HG03025 (cell line): ENCODE measurements around the gene SFXN3.

Source experiments
- ATAC-seq: cut with Tn5 transposase; IDR thresholded peaks from one replicate; pipeline ENCODE4 v1.9.1; 2021; ENCODE audit warnings: mild to moderate bottlenecking, moderate library complexity; ENCODE audit not compliant: unreplicated experiment, low FRiP score

Gene SFXN3, protein sequence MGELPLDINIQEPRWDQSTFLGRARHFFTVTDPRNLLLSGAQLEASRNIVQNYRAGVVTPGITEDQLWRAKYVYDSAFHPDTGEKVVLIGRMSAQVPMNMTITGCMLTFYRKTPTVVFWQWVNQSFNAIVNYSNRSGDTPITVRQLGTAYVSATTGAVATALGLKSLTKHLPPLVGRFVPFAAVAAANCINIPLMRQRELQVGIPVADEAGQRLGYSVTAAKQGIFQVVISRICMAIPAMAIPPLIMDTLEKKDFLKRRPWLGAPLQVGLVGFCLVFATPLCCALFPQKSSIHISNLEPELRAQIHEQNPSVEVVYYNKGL

DNA sequence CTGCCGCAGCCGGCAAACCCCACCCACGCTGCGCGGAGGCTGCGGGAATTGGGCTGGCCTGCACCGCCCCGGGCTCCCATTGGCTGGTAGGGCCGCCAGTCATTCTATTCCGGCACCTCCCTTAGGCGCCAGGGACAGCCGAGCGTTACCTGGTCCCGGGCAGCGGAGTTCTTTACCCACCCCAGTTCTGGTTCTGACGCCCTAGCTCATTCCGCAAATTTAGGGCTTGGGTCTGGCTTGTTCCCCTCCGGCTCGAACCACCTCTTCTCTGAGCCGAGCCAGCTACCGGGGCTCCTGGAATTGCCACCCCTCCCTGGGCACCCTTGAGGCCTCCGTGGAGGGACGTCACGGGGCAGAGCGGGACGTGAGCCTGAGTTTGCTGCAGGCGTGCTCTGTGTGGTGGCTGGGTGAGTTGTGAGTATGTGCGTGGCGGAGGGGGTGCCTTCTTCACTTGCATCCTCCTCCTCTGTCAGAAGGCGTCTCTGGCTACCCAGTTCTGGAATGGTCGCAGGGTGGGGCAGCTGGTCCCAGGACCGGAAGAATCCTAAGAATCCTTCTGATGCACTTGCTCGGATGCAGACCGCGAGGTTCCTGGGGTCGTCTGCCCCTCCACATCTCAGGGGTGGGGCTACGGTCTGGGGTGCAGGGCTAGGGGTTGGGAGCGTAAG is at the start of gene SFXN3, which contains the start of gene PDZD7:
SFXN3 (plus strand) TSS at position 107 of the 668 bp plus-strand sequence. CDS start 3,461 bp downstream, outside the sequence.
PDZD7 (minus strand) TSS at position 2 of the 668 bp plus-strand sequence. CDS start 910 bp downstream, outside the sequence.
- ATAC-seq = peak; percentile 81

DNA sequence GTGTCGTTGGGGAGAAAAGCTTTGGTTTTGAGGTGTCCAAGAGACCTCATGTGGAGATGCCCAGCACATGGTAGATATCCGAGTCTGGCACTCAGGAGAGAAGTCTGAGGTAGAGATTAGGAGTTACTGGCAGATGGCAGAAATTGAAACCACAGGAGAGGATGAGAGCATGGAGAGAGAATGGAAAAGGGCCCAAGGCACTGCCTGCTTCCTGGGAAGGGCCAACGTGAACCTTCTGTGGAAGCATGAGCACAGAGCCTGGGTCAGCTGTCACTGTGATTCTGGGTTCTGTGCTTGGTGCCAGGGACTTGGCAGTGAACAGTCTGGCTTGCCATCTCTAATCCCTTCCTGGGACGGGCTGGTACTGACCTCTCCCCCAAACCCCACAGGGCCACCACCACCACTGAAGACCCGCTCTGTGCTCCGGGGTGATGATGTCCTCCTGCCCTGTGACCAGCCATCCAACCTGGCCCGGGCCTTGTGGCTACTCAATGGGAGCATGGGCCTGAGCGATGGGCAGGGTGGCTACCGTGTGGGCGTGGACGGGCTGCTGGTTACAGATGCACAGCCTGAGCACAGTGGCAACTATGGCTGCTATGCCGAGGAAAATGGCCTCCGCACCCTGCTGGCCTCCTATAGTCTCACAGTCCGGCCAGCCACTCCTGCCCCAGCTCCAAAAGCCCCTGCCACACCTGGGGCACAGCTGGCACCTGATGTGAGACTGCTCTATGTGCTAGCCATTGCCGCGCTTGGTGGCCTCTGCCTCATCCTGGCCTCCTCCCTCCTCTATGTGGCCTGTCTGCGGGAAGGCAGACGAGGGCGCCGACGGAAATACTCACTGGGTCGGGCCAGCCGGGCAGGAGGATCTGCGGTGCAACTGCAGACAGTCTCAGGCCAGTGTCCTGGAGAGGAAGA is 47.9 kb upstream of the SFXN3 start:
- no peak for ATAC-seq

DNA sequence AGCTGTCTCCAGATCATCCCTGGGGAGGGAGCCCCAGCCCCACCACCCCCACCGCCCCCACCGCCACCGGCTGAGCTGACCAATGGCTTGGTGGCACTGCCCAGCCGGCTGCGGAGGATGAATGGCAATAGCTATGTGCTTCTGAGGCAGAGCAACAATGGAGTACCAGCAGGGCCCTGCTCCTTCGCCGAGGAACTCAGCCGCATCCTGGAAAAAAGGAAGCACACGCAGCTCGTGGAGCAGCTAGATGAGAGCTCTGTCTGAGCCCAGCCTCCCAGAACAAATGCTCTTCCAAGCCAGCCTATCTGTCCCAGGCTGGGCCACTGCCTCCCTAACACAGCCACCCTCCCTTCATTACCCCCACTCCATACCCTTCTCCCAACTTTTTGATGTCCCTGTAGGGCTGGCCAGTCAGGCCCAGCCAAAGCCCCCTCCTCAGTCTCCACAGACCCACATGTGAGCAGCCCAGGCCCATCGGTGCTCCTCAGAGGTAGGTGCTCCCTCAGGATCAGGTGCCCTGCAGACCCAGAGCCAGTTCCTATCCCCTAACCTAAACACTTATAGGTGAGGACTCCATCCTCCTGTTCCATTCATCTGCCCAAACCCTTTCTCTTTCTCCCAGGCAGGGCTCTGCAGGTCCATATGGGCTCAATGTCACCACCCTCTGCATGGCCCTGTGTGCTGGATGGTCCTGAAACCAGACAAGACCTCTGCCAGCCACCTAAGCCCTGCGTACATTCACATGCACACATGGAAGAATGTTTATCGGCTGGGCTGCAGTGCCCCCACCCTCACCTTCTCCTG is 47.0 kb upstream of the SFXN3 start:
- ATAC-seq = no peak

DNA sequence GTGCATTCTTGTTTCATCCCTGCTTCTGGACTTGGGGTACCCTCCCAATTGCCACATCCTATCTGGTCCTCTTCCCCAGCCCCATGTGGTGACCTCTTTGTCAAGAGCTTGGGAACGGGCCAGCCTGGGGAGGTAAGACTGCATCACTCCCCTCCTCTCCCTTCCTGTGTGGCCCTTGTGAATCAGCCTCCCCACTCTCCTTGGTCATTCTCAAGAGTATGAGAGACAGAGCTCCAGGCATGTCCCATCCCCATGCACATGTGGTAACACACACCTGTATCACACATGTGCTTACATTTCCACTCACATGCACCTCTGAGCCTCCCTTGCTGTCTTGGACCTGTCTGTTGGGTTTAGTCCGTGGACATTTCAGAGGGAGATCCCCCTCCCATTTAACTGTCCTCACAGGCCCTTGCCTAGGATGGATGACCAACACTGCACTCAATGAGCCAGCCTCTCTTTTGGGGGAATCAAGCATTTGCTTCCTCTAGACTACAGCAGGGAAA is 46.3 kb upstream of the SFXN3 start:
- ATAC-seq = no peak

DNA sequence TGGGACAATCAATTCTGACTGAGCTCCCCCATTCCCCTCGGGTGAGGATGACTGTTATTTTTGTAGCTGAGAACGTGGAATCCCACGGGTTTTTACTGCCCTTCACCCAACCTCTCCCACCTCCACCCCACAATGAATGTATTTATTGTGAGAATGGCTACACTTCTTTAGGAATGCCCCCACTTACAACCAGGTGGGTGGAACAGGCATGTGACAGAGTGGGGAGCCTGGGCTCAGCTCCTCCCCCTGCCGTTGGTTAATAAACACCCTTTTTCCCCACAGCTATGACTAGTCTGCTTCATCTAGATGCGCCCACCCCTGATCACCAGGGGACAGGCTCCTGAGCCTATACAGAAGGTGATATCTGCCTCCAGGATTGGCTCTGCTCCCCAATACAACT is 45.7 kb upstream of the SFXN3 start:
- ATAC-seq = no peak

DNA sequence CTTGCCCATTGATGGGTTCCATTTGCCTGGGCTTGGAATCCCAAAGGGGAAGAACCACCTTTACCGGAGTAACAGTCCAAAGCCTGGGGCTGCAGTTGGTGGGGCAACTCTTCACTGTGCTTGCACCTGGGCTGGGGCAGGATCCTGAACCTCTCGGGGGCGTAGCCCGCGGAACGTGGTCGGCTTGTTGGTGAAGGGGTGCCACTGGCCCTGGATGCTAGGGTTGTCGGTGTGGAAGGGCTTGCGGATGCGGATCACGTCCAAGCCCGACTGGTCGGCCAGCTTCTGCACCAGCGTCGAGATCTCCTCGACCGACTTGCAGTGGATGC is 44.4 kb upstream of the SFXN3 start:
- no peak for ATAC-seq

DNA sequence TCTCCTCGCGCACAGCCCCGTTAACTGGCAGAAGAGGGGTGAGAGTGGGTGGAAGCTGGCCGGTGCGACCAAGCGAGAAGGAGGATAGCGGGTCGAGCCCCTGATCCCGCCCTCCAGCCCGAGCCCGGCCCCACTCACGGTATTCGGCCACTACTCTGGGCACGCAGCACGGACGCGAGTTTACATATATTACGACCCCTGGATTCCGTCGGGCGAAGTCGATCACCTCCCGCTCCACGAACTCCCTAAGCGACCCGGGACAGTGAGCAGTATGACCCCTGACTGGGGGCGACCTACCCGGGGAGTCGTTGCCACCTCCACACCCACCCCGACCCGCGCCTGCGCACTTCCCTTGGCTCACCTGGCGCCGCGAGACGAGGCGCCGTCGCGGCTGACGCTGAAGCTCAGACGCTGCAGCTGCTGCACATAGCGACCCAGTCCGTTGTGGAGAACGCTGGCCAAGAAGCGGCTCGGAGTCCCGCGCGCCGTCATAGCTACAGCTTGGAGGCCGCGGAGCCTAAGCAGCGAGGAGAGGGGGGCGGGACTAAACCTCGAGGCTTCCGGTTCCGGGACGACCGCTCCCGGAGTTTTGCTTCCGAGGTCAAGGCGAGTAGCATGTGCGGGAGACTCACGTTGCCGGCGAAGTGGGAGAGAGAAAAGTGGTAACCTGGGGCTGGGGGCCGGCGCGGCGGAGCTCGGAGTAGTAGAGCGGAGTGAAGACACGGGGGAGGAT is 43.9 kb upstream of the SFXN3 start, which contains the start of the genes MRPL43 and TWNK:
MRPL43 (minus strand) TSS at position 546 of the 733 bp plus-strand sequence; CDS start at position 492, 54 bp downstream.
TWNK (plus strand) TSS at position 592 of the 733 bp plus-strand sequence. CDS start 668 bp downstream, outside the sequence.
- peak; percentile 67 for ATAC-seq

DNA sequence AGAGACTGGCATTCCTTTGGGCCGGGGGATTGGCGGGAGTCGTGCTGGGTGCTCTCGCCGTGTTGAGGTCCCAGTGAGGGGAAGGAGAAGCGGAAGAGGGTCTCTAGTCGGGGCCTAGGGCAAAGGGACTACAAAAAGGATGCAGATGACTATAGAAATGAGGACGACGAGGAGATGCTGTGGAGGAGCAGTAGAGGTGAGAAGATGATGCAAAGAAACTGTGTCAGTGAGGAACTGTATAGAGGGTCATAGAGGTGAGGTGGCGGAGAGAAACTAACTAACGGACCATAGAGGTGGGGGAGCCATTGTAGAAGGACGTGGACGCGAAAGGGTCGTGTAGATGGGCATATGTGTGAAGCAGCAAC is 43.4 kb upstream of the SFXN3 start:
- no peak for ATAC-seq

DNA sequence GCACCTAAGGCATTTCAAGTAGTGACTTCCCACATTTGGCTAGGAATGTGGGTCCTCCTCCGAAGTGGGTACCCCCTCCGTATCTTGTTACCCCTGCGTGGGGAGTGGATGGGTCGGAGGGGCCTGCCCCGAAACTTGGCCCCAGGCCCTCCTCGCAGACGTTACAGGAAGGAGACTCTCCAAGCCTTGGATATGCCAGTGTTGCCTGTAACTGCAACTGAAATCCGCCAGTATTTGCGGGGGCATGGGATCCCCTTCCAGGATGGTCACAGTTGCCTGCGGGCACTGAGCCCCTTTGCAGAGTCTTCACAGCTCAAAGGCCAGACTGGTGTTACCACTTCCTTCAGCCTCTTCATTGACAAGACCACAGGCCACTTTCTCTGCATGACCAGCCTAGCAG is 42.9 kb upstream of the SFXN3 start:
- no peak for ATAC-seq

DNA sequence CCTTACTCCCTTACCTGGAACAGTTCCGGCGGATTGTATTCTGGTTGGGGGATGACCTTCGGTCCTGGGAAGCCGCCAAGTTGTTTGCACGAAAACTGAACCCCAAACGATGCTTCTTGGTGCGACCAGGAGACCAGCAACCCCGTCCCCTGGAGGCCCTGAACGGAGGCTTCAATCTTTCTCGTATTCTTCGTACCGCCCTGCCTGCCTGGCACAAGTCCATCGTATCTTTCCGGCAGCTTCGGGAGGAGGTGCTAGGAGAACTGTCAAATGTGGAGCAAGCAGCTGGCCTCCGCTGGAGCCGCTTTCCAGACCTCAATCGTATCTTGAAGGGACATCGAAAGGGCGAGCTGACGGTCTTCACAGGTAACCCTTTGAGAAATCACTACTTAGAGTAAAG is 41.9 kb upstream of the SFXN3 start:
- ATAC-seq = no peak

DNA sequence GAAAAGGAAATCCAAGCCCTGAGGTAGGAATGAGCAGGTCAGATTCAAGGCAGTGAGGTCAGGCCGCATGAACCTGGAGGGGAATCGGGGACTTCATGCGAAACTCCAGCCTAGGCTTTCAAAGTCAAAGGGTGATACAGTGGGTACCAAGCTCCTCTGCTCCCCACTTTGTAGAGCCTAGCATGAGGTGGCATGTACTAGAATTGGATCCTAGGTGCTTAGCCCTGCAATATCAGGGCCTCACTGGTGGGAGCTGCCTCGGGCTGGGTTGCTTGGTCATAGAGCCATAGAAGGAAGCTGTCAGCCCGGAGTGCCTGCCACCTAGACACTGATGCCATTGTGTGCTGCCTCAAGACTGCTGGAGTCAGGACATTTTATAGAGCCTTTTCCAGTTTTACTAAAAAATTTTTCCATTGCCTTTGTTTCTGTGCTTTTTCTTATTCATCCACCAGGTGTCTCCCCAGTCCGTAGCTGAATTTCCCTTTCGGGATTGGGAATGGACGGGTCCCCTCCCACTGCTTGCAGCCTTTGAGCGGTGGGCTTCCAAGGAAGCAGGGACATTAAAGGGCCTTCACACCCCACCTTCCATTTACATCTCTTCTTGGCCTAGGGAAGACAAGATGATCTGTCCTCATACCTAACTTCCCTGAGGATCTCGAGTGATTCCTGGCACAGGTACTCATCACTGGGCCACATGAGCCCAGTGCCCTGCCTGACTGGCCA is 36.9 kb upstream of the SFXN3 start:
- ATAC-seq = no peak

DNA sequence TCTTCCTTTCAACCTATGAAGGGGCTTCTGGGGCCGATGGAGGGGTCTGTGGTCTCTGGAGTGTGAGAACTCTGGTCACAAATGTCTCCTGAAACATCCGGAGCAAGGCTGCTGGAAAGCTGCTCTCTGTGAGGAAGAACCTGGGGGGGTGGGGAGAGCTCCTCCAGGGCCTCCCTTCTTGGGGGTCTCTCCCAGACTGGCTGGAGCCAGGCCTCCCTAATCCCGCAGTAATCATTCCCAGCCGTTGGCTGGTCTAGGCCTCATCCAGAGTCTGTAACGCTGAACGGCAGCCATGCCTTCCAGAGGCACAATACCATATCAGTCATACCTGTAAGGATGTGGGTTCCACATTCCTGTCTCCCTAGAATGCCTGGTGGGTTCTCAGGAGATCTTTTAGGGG is 35.9 kb upstream of the SFXN3 start:
- ATAC-seq = no peak

DNA sequence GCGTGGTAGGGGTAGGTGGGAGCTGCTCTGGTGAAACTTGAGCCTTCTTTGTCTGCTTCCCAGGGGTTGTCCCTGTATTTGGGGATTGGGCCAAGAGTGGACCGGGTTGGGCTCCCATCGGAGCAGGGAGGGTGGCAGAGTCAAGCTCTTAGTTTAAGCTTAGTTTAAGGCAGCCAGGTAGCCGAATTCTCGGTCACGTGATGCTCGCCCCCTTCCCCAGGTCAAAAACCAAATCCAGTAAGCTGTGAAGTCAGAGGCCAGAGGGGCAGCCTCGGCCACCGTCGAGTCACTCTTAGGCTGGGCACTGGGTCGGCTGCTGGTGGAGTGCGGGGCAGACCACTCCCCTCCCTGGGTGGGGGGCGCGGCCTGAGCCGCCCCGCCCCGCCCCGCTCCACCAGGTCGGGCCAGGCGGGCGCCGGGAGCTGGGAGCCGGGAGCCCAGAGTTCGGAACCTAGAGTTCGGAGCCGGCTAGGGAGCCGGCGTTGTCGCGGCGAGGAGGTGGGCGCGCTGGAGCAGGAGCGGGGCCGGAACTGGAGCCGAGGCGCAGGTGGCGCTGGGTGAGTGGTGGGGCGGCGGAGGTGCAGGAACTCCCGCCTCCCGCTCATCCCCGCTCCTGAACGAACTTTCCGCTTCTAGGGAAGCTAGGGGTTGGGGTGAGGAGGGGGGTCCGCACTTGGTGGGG is 34.2 kb upstream of the SFXN3 start:
- no peak for ATAC-seq

DNA sequence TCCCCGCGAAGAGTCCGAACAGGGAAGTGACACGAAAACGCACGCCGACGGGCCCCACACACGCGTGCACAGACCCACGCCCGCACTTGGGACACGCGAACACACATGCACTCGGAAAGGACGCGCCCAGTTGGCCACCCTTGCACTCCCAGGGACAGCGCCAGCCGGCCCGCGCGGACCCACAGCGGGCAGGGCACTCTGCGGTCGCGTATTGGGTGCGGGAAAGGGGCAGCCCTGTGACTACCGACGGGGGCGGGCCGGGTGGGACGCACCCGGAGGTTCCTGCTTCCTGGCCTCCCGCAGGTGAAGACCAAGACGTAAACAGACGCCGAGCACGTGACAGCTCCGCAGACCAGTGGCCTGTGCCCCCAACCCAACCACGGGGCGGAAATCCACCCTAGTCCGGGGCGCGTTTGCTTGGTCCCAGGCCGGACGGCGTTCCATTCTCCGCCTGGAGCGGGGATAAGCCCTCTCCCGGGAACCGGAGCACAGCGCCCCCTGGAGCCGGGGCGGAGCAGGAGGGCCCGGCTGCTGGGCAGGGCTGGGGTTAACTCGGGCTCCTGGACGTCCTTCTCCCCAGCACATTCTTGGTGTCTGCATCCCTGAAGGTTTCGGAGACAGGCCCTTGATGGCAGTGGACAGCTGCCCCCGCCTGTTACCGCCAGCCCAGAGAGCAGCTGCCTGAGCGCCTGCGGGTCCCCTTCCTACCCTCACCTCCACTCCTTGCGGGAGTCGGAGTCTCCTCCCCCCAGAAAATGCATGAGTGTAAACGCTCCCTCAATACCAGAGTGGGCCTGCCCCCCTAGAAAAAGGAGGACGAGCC is 33.5 kb upstream of the SFXN3 start:
- peak; percentile 40 for ATAC-seq

DNA sequence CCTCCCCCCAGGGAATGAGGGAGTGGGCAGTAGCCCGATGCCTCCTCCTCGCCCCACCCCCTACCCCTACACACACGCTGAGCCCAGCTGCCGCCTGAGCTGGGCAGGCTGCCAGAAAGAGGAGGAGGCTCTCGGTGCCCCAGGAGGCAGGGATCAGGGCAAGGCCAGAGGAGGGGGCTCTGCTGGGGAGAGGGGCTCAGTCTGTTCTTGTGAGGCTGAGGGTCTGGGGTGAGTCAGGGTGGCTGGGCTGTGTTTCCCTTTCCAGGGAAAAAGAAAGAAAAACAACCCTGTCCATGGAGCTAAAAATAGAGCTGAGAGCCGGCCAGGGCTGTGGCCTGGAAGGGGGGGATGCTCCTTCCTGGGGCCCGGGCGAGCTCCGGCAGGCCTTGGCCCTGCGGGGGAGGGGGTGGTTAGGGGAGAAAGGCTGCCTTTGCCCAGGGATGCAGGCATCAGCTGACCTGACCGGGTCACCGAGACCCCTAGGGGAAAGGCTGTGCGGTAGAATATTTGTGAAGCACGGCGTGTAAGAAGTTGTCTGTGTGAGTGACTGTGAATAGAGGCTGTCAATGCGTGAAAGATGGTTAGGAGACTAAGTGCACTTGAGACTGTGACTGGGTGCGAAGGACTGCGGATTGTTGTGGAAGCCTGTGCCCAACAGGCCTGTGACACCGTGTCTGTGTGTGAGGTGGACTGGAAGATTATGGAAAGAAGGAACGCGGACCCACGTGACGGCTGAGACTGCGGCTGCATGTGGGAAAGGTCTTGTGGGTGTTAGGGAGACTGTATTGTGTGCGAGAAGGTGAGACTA is 32.6 kb upstream of the SFXN3 start:
- no peak for ATAC-seq

DNA sequence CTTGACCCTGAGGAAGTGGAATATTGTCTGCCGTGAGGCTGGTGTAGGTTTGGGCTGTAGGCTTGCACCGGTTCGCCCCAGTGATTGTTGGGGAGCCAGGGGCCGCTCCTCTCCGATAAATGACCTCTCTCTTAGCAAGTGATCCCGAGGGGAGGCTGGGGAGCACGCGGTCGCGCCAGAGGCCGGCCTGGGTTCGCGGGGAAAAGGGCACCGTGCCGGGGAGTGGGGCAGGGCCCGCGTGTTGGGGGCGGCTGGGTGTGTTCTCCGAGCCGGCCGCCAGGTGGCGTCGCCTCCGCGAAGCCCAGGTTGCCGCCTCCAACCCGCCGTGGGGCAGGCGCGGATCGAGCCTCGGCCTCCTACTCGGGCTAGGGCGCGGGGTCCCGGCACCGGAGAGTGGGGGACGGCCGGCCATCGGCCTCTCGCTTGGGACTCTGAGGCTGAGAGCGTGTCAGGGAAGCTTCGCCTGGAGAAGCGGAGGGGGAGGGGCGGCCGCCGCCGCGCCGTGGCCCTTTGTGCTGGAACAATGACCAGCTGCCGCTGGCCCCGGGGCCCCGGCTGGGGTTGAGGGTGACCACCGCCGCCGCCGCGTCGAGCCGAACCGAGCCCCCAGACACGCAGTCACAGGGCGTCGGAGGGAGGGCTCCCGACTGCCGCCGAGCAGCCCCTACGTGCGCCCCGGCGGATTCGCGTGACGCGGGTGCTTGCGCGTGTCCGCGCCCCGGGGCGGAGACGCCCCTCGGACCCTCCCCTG is 31.9 kb upstream of the SFXN3 start:
- peak; percentile 40 for ATAC-seq
